SU-DHL-6 (cell line): ENCODE results near the gene TMSB15B.
"Not testable (repeated sequence)": the region's sequence is repeated elsewhere in the genome, so short reads cannot be mapped to it uniquely, and the experiment has no call there.

Experiments used
- H2AFZ ChIP-seq: fragments of 200-600 bp; sonication (generic); 2 replicates; pipeline ENCODE4 v1.6.1; 2014; ENCODE audit warnings: low read depth, mild to moderate bottlenecking, moderate library complexity, mixed read lengths, antibody characterized with exemption, low read length; ENCODE audit not compliant: severe bottlenecking
- H3F3A ChIP-seq: fragments of 200-600 bp; shearing (Covaris generic); 2 replicates; pipeline ENCODE4 v1.6.0; 2016; ENCODE audit warnings: antibody characterized with exemption, mild to moderate bottlenecking; ENCODE audit not compliant: insufficient read depth
- H3K27ac ChIP-seq: fragments of 200-600 bp; sonication (generic); 2 replicates; pipeline ENCODE4 v1.5.1; 2016; ENCODE audit warnings: low read depth, mild to moderate bottlenecking, low read length, moderate library complexity, mixed read lengths
- H3K27me3 ChIP-seq: fragments of 200-600 bp; sonication (generic), shearing (Covaris generic); 2 replicates; pipeline ENCODE4 v1.6.0; 2014; ENCODE audit warnings: mild to moderate bottlenecking, low read length
- H3K36me3 ChIP-seq: fragments of 200-600 bp; sonication (generic); 2 replicates; pipeline ENCODE4 v1.6.1; 2014; ENCODE audit warnings: mild to moderate bottlenecking, low read length, mixed read lengths
- H3K4me2 ChIP-seq: fragments of 300-600, 200-600 bp; shearing (Covaris generic), sonication (generic); 2 replicates; pipeline ENCODE4 v1.6.0; 2014; ENCODE audit warnings: low read length, low read depth, mild to moderate bottlenecking; ENCODE audit not compliant: poor library complexity, severe bottlenecking
- H3K4me3 ChIP-seq: fragments of 200-600 bp; sonication (generic); 2 replicates; pipeline ENCODE4 v1.5.1; 2014; ENCODE audit warnings: antibody characterized with exemption, low read length, mild to moderate bottlenecking, mixed read lengths; ENCODE audit not compliant: insufficient read depth, poor library complexity, severe bottlenecking
- H3K79me2 ChIP-seq: fragments of 200-600 bp; sonication (generic); 2 replicates; pipeline ENCODE4 v1.6.1; 2014; ENCODE audit warnings: mild to moderate bottlenecking, low read length, moderate library complexity; ENCODE audit not compliant: insufficient read depth
- H3K9ac ChIP-seq: fragments of 200-600 bp; sonication (generic); 2 replicates; pipeline ENCODE4 v1.7.0; 2014; ENCODE audit warnings: mild to moderate bottlenecking, low read length
- H3K9me2 ChIP-seq: fragments of 200-600 bp; sonication (generic); replicated peaks from 2 replicates; pipeline ENCODE4 v1.6.1; 2014; ENCODE audit warnings: low read length; ENCODE audit not compliant: insufficient read depth
- H3K9me3 ChIP-seq: fragments of 200-600 bp; sonication (generic); 2 replicates; pipeline ENCODE4 v1.6.1; 2014; ENCODE audit warnings: low read length, mixed read lengths; ENCODE audit not compliant: insufficient read depth
- H4K20me1 ChIP-seq: fragments of 200-600 bp; sonication (generic); 2 replicates; pipeline ENCODE4 v1.6.1; 2014; ENCODE audit warnings: low read depth, mild to moderate bottlenecking, antibody characterized with exemption, low read length, moderate library complexity, mixed read lengths
- EZH2phosphoT487 ChIP-seq: fragments of 200-600 bp; sonication (generic), shearing (Covaris generic); conservative IDR thresholded peaks from 2 replicates; pipeline ENCODE4 v1.6.1; 2018; ENCODE audit warnings: mild to moderate bottlenecking, antibody characterized with exemption, low read length, moderate library complexity, mixed read lengths
- TF ChIP-seq, protein P1 (sequence below): fragments of 200-600 bp; sonication (generic); IDR thresholded peaks from one replicate; pipeline ENCODE4 v1.5.1; 2017; ENCODE audit warnings: antibody characterized with exemption, mild to moderate bottlenecking, low read length, moderate library complexity; ENCODE audit not compliant: insufficient read depth, poor library complexity, severe bottlenecking

The TMSB15B gene

DNA sequence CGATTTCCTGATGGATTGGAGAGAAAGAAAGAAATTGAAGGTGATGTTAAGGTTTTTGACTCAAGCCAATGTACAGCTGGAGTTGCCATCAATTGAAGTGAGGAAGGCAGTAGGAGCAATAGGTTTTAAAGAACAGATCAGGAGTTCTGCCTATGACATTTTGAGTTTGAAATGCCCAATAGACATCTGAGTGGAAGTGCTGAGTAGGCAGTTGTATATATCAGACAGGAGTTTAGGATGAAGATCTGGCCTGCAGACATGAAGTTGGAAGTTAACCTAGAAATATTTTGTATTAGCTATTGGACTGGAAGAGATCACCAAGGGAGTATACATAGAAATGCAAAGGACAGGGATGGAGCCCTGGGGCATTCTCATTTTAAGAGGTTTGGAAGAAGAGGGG is 12.9 kb upstream of the TMSB15B start:
- H3K79me2 ChIP-seq = no peaks in the 10 kb centered on the region
- H3K9me2 ChIP-seq = no peaks in the 10 kb centered on the region
- TF ChIP-seq, protein P1, sequence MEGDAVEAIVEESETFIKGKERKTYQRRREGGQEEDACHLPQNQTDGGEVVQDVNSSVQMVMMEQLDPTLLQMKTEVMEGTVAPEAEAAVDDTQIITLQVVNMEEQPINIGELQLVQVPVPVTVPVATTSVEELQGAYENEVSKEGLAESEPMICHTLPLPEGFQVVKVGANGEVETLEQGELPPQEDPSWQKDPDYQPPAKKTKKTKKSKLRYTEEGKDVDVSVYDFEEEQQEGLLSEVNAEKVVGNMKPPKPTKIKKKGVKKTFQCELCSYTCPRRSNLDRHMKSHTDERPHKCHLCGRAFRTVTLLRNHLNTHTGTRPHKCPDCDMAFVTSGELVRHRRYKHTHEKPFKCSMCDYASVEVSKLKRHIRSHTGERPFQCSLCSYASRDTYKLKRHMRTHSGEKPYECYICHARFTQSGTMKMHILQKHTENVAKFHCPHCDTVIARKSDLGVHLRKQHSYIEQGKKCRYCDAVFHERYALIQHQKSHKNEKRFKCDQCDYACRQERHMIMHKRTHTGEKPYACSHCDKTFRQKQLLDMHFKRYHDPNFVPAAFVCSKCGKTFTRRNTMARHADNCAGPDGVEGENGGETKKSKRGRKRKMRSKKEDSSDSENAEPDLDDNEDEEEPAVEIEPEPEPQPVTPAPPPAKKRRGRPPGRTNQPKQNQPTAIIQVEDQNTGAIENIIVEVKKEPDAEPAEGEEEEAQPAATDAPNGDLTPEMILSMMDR = no peak
- TF ChIP-seq EZH2phosphoT487 = no peak
- H3K4me3 ChIP-seq = no peak overlapping the region
- H2AFZ ChIP-seq = no peak overlapping the region
- no peaks in the 10 kb centered on the region for H3K27me3 ChIP-seq
- no peak overlapping the region for H3K4me2 ChIP-seq
- H3K9ac ChIP-seq = no peak overlapping the region
- no peaks in the 10 kb centered on the region for H3F3A ChIP-seq
- H3K9me3 ChIP-seq = no peaks in the 10 kb centered on the region
- no peak overlapping the region for H3K27ac ChIP-seq
- no peaks in the 10 kb centered on the region for H3K36me3 ChIP-seq
- H4K20me1 ChIP-seq = no peaks in the 10 kb centered on the region

DNA sequence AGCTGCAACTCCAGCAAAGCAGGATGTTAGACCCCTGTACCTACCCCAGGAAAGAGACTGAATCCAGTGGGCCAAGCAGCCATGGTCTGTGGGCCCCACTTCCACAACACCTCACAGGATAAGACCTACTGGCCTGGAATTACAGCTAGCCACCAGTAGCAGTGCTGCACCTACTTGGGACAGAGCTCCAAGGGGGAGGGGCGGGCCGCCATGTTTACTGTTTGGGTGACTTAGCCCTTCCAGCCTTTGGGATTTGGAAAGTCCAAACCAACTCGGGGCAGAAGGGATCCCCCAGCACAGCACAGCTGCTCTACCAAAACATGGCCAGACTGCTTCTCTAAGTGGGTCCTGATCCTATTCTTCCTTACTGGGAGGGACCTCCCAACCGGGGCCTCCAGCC is 9.1 kb upstream of the TMSB15B start:
- H3K9ac ChIP-seq = no peak overlapping the region
- no peaks in the 10 kb centered on the region for H3K79me2 ChIP-seq
- H3K27ac ChIP-seq = no peak overlapping the region
- H3K9me3 ChIP-seq = no peaks in the 10 kb centered on the region
- no peaks in the 10 kb centered on the region for H3K27me3 ChIP-seq
- no peak overlapping the region for H3K4me3 ChIP-seq
- no peaks in the 10 kb centered on the region for H4K20me1 ChIP-seq
- no peak overlapping the region for H3K4me2 ChIP-seq
- H3K9me2 ChIP-seq = no peaks in the 10 kb centered on the region
- no peaks in the 10 kb centered on the region for H3F3A ChIP-seq
- H2AFZ ChIP-seq = no peak overlapping the region
- no peaks in the 10 kb centered on the region for H3K36me3 ChIP-seq
- TF ChIP-seq, protein P1 = no peak
- TF ChIP-seq EZH2phosphoT487 = no peak

DNA sequence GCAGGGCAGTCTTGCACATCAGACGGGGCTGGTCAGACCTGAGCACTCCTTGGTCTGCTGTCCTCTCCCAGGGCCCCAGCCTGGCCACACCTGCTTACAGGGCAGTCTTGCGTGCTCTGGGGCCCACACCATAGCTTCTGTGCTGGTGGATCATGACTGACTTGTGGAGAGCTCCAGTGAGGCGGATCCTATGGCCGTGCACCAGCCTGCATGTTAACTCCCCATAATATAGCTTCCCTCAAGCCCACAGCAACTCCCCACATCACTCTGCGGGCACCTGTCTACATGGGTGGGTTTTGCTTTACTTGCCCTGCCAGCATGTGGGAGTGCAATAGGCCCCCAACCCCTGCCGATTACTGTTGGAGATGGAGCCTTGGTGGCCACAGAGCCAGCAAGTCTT is 8.2 kb upstream of the TMSB15B start:
- Histone ChIP-seq H2AFZ (no peak overlapping the region), H3K9me3 (no peaks in the 10 kb centered on the region), H3K9me2 (no peaks in the 10 kb centered on the region), H3K4me3 (no peak overlapping the region), H3K9ac (no peak overlapping the region), H3K79me2 (no peaks in the 10 kb centered on the region), H3F3A (no peaks in the 10 kb centered on the region), H3K36me3 (no peaks in the 10 kb centered on the region), H3K27ac (no peak overlapping the region), H3K27me3 (no peaks in the 10 kb centered on the region), H3K4me2 (no peak overlapping the region), H4K20me1 (no peaks in the 10 kb centered on the region)
- TF ChIP-seq EZH2phosphoT487 = no peak
- TF ChIP-seq, protein P1 = no peak

DNA sequence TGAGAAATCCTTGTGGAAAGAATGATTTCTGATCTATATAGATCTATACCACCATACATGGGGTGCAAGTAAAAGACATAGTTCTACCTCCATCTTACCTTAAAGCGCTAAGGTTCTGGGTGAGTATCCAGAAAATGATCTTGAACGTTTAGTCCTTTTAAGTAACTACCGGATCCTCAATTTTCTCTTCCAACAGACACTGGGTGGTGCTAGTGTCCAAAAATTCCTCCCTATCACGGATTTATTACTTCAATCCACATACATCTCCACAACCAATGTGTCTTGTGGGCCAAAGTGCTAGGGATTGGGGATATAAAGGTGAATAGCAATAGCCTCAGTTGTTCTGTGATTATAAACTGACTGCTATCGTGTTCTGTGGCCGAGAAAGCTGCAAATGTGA is 1.8 kb upstream of the TMSB15B start:
- not testable (repeated sequence) for H3K4me2 ChIP-seq, H3K79me2 ChIP-seq, H3K27ac ChIP-seq, H3K9me3 ChIP-seq, H3F3A ChIP-seq, H4K20me1 ChIP-seq, H2AFZ ChIP-seq, H3K36me3 ChIP-seq, H3K9me2 ChIP-seq, H3K4me3 ChIP-seq, H3K27me3 ChIP-seq, H3K9ac ChIP-seq

DNA sequence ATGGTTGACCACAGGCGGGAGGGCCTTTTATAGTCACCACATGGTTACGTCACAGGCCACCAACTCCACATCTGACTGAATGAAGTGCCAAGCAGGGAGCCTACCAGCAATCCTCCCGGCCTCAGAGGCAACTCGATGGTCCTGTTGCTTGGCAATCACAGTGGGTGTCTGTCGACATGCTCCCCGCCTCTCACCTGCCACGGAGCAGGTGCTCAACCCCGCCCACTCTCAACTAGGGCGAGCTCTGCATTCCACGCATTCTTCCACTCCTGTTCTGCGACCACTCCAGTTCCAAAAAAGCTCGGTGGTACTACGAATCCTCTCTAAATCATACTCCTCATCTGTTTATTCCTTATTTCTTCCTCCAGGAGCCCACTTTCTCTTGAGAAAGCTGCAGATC is 21.1 kb downstream of the TMSB15B start:
- not testable (repeated sequence) for H2AFZ ChIP-seq, H3K79me2 ChIP-seq, H3K9me3 ChIP-seq, H3F3A ChIP-seq, H3K9me2 ChIP-seq, H3K27ac ChIP-seq, H4K20me1 ChIP-seq, H3K27me3 ChIP-seq, H3K9ac ChIP-seq, H3K36me3 ChIP-seq, H3K4me3 ChIP-seq, H3K4me2 ChIP-seq
